ENCODE measurements around the gene PIM2. TPM values are rescaled to one million over a fixed set of nuclear protein-coding genes. Genes with fewer than 3 reads are reported as not detected.

Gene PIM2
- total and polyA plus RNA-seq, 9 of the 15 experiments (the other 6 are each of a cell fraction or from before 2014, with no cell fraction given), result 67.6 to 191 (median 108) TPM

GRCh38 chrX:48957827-48958634 is 39.2 kb upstream of the PIM2 start (continued):
- TF ChIP-seq, protein P1, sequence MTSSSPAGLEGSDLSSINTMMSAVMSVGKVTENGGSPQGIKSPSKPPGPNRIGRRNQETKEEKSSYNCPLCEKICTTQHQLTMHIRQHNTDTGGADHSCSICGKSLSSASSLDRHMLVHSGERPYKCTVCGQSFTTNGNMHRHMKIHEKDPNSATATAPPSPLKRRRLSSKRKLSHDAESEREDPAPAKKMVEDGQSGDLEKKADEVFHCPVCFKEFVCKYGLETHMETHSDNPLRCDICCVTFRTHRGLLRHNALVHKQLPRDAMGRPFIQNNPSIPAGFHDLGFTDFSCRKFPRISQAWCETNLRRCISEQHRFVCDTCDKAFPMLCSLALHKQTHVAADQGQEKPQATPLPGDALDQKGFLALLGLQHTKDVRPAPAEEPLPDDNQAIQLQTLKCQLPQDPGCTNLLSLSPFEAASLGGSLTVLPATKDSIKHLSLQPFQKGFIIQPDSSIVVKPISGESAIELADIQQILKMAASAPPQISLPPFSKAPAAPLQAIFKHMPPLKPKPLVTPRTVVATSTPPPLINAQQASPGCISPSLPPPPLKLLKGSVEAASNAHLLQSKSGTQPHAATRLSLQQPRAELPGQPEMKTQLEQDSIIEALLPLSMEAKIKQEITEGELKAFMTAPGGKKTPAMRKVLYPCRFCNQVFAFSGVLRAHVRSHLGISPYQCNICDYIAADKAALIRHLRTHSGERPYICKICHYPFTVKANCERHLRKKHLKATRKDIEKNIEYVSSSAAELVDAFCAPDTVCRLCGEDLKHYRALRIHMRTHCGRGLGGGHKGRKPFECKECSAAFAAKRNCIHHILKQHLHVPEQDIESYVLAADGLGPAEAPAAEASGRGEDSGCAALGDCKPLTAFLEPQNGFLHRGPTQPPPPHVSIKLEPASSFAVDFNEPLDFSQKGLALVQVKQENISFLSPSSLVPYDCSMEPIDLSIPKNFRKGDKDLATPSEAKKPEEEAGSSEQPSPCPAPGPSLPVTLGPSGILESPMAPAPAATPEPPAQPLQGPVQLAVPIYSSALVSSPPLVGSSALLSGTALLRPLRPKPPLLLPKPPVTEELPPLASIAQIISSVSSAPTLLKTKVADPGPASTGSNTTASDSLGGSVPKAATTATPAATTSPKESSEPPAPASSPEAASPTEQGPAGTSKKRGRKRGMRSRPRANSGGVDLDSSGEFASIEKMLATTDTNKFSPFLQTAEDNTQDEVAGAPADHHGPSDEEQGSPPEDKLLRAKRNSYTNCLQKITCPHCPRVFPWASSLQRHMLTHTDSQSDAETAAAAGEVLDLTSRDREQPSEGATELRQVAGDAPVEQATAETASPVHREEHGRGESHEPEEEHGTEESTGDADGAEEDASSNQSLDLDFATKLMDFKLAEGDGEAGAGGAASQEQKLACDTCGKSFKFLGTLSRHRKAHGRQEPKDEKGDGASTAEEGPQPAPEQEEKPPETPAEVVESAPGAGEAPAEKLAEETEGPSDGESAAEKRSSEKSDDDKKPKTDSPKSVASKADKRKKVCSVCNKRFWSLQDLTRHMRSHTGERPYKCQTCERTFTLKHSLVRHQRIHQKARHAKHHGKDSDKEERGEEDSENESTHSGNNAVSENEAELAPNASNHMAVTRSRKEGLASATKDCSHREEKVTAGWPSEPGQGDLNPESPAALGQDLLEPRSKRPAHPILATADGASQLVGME (CRISPR knock-in tag; IDR thresholded peaks at IDR 0.05), result no peak
- TF ChIP-seq LARP7 (IDR thresholded peaks at IDR 0.05) (no peak), NFATC3 (IDR thresholded peaks at IDR 0.05) (no peak), WHSC1 (IDR thresholded peaks at IDR 0.05; ENCODE audit: low read length) (no peak), ZMIZ1 (IDR thresholded peaks at IDR 0.05; ENCODE audit: low read depth in 2 of 2, low read length in 2 of 2) (no peak), CREM (IDR thresholded peaks at IDR 0.05; ENCODE audit: low read depth) (peak; percentile 93)
- TF ChIP-seq, protein P2, sequence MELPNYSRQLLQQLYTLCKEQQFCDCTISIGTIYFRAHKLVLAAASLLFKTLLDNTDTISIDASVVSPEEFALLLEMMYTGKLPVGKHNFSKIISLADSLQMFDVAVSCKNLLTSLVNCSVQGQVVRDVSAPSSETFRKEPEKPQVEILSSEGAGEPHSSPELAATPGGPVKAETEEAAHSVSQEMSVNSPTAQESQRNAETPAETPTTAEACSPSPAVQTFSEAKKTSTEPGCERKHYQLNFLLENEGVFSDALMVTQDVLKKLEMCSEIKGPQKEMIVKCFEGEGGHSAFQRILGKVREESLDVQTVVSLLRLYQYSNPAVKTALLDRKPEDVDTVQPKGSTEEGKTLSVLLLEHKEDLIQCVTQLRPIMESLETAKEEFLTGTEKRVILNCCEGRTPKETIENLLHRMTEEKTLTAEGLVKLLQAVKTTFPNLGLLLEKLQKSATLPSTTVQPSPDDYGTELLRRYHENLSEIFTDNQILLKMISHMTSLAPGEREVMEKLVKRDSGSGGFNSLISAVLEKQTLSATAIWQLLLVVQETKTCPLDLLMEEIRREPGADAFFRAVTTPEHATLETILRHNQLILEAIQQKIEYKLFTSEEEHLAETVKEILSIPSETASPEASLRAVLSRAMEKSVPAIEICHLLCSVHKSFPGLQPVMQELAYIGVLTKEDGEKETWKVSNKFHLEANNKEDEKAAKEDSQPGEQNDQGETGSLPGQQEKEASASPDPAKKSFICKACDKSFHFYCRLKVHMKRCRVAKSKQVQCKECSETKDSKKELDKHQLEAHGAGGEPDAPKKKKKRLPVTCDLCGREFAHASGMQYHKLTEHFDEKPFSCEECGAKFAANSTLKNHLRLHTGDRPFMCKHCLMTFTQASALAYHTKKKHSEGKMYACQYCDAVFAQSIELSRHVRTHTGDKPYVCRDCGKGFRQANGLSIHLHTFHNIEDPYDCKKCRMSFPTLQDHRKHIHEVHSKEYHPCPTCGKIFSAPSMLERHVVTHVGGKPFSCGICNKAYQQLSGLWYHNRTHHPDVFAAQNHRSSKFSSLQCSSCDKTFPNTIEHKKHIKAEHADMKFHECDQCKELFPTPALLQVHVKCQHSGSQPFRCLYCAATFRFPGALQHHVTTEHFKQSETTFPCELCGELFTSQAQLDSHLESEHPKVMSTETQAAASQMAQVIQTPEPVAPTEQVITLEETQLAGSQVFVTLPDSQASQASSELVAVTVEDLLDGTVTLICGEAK (IDR thresholded peaks at IDR 0.05), result peak; percentile 95
- TF ChIP-seq, protein P2 (CRISPR knock-in tag; IDR thresholded peaks at IDR 0.05), result no peak

Measured in K562 (cell line).